Keratinocyte (primary cell): Measurements from ENCODE around the gene KDM2A.

Source experiments
- EZH2 ChIP-seq: IDR thresholded peaks from one replicate; pipeline ENCODE4 v1.6.1; 2012; ENCODE audit warnings: inconsistent platforms, mild to moderate bottlenecking, low read length, moderate library complexity
- TF ChIP-seq, protein P1 (sequence below), 3 experiments: IDR thresholded peaks in 1 of 3; conservative IDR thresholded peaks in 1 of 3; optimal IDR thresholded peaks in 1 of 3; 2 replicates in 2 of 3; 3 replicates in 1 of 3; pipeline versions ENCODE3 to v1.5.1; 2011; ENCODE audit warnings: low read length in 3 of 3, mild to moderate bottlenecking in 3 of 3, moderate library complexity in 2 of 3, control low read depth in 1 of 3, inconsistent platforms in 1 of 3; ENCODE audit not compliant: insufficient read depth in 2 of 3; ENCODE audit errors: extremely low read depth in 1 of 3

DNA sequence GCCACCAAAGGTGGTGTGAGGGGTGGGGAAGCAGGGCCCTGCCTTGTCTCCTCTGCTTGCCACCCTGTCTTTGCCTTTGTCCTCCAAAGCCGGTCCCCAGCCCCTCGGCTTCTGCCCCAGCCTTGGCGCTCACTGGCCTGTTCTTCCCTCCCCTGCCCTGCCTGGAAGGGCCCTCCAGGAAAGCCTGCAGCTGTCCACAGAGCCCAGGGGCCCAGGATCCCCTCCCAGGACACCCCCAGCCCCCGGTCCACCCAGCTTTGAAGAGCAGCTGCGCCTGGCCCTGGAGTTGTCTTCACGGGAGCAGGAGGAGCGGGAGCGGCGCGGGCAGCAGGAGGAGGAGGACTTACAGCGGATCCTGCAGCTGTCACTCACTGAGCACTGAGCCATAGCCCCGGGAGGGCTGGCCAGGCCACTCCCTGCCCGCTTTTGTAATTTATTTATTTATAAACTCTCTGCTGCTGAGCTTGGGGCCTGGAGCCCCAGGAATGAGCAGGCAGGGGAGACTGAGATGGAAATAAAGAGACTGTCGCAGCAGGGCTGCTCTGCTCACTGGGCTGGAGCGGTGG, 183.0 kb downstream of the KDM2A start:
- TF ChIP-seq, protein P1, sequence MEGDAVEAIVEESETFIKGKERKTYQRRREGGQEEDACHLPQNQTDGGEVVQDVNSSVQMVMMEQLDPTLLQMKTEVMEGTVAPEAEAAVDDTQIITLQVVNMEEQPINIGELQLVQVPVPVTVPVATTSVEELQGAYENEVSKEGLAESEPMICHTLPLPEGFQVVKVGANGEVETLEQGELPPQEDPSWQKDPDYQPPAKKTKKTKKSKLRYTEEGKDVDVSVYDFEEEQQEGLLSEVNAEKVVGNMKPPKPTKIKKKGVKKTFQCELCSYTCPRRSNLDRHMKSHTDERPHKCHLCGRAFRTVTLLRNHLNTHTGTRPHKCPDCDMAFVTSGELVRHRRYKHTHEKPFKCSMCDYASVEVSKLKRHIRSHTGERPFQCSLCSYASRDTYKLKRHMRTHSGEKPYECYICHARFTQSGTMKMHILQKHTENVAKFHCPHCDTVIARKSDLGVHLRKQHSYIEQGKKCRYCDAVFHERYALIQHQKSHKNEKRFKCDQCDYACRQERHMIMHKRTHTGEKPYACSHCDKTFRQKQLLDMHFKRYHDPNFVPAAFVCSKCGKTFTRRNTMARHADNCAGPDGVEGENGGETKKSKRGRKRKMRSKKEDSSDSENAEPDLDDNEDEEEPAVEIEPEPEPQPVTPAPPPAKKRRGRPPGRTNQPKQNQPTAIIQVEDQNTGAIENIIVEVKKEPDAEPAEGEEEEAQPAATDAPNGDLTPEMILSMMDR (optimal IDR thresholded peaks at IDR 0.05 in 1 of 3, IDR thresholded peaks at IDR 0.05 in 1 of 3, conservative IDR thresholded peaks at IDR 0.05 in 1 of 3; ENCODE audit: extremely low read depth in 1 of 3, insufficient read depth in 2 of 3, low read length in 3 of 3) = no peak
- no peak for TF ChIP-seq EZH2
